ENCODE data around the gene ELMO1.

DNA sequence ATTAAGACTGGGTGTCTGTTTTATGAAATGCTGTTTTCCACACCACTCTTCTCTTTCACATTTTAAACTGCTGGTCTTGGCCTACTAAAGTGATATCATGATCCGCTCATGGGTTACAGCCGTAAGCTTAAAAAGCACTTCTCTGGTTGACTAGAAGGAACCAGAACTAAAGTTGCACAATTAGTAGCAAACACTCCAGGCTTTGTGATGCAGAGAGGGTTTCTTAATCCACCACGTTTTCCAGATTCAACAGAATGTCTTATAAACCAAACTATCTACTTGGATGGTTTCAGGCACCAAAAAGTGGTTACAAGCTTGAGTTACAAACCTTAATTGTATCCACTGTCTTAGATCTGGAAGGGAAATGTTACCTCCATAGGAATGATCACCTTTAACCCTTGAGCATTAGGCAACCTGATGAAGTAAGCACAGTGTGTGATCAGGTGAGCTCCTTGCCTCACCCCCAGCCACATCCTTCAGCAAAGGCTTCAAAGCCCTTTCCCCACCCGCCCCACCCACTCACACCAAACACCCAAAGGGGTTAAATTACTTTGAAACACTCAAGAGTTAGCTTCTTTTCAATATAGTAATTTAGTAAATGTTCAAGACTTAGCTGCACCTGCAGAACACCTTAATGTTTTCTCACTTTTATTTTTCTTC lies 3.5 kb downstream of the ELMO1 start:
- TF ChIP-seq, protein P1, sequence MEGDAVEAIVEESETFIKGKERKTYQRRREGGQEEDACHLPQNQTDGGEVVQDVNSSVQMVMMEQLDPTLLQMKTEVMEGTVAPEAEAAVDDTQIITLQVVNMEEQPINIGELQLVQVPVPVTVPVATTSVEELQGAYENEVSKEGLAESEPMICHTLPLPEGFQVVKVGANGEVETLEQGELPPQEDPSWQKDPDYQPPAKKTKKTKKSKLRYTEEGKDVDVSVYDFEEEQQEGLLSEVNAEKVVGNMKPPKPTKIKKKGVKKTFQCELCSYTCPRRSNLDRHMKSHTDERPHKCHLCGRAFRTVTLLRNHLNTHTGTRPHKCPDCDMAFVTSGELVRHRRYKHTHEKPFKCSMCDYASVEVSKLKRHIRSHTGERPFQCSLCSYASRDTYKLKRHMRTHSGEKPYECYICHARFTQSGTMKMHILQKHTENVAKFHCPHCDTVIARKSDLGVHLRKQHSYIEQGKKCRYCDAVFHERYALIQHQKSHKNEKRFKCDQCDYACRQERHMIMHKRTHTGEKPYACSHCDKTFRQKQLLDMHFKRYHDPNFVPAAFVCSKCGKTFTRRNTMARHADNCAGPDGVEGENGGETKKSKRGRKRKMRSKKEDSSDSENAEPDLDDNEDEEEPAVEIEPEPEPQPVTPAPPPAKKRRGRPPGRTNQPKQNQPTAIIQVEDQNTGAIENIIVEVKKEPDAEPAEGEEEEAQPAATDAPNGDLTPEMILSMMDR (IDR thresholded peaks at IDR 0.05 in 8 of 11, conservative IDR thresholded peaks at IDR 0.05 in 3 of 11): no peak
- TF ChIP-seq POLR2AphosphoS5 (IDR thresholded peaks at IDR 0.05): no peak

Data from spleen (tissue), 7 donors.